NCI-H2171 (cell line): ENCODE measurements around the gene CACNG6.
"Not testable (repeated sequence)": the region's sequence is repeated elsewhere in the genome, so short reads cannot be mapped to it uniquely, and the experiment has no call there.

ENCODE experiments used
- DNase-seq: peaks from one replicate; lab custom pipeline; 2025; lab: John Stamatoyannopoulos, UW

CACNG6 gene

GRCh38 chr19:53991224-53992113 is at the start of gene CACNG6:
CACNG6 (plus strand) TSS chr19:53991637; CDS start chr19:53992878, 1,241 bp downstream.
- DNase-seq: no peak

- DNase-seq: no peak
These were observed 49.2 kb upstream of the CACNG6 start for GRCh38 chr19:53942001-53942786.

- DNase-seq: no peak
These were observed 47.0 kb upstream of the CACNG6 start for GRCh38 chr19:53944416-53944815.

GRCh38 chr19:53944933-53945332 is 46.5 kb upstream of the CACNG6 start:
- no peak for DNase-seq

GRCh38 chr19:53945441-53945840 is 46.0 kb upstream of the CACNG6 start:
- DNase-seq: no peak

GRCh38 chr19:53945998-53946397 is 45.4 kb upstream of the CACNG6 start:
- no peak for DNase-seq

GRCh38 chr19:53947624-53948023 is 43.8 kb upstream of the CACNG6 start:
- no peak for DNase-seq

- not testable (repeated sequence) for DNase-seq
These were observed 42.8 kb upstream of the CACNG6 start for GRCh38 chr19:53948611-53949010.

- DNase-seq: no peak
These were observed 40.0 kb upstream of the CACNG6 start for GRCh38 chr19:53951436-53951835.

- no peak for DNase-seq
These were observed 39.5 kb upstream of the CACNG6 start for GRCh38 chr19:53951947-53952346.

- no peak for DNase-seq
These were observed 38.1 kb upstream of the CACNG6 start for GRCh38 chr19:53953383-53953782.

GRCh38 chr19:53957448-53958167 is 33.8 kb upstream of the CACNG6 start:
- DNase-seq: no peak

- DNase-seq: no peak
These were observed 33.3 kb upstream of the CACNG6 start for GRCh38 chr19:53958168-53958571.

- no peak for DNase-seq
These were observed 32.3 kb upstream of the CACNG6 start for GRCh38 chr19:53958823-53959757.

GRCh38 chr19:53960187-53960586 is 31.2 kb upstream of the CACNG6 start:
- no peak for DNase-seq

- DNase-seq: no peak
These were observed 30.6 kb upstream of the CACNG6 start for GRCh38 chr19:53960886-53961285.

- no peak for DNase-seq
These were observed 29.7 kb upstream of the CACNG6 start for GRCh38 chr19:53961523-53962356.

- no peak for DNase-seq
These were observed 28.5 kb upstream of the CACNG6 start, which contains the start of gene CACNG8 for GRCh38 chr19:53962887-53963431. CACNG8 (plus strand) TSS chr19:53962937.

- DNase-seq: no peak
These were observed 26.3 kb upstream of the CACNG6 start for GRCh38 chr19:53965091-53965490.

GRCh38 chr19:53966931-53967330 is 24.5 kb upstream of the CACNG6 start:
- DNase-seq: no peak
